Measurements from ENCODE around the gene ARCN1.

GRCh38 chr11:118530180-118530682, 42.0 kb upstream of the ARCN1 start:
- TF ChIP-seq CTCF (conservative IDR thresholded peaks at IDR 0.05; ENCODE audit: low read depth, low read length), result no peak
- no peak for TF ChIP-seq POLR2A (IDR thresholded peaks at IDR 0.05; ENCODE audit: low read depth, low read length)
- TF ChIP-seq, protein P1, sequence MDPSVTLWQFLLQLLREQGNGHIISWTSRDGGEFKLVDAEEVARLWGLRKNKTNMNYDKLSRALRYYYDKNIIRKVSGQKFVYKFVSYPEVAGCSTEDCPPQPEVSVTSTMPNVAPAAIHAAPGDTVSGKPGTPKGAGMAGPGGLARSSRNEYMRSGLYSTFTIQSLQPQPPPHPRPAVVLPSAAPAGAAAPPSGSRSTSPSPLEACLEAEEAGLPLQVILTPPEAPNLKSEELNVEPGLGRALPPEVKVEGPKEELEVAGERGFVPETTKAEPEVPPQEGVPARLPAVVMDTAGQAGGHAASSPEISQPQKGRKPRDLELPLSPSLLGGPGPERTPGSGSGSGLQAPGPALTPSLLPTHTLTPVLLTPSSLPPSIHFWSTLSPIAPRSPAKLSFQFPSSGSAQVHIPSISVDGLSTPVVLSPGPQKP (IDR thresholded peaks at IDR 0.05; ENCODE audit: borderline replicate concordance, low read depth, low read length), result no peak
- no peak for TF ChIP-seq CEBPB (IDR thresholded peaks at IDR 0.05; ENCODE audit: low read depth, low read length)
- TF ChIP-seq NFE2L2 (IDR thresholded peaks at IDR 0.05; ENCODE audit: low read depth, low read length), result no peak
- no peak for TF ChIP-seq MAZ (IDR thresholded peaks at IDR 0.05; ENCODE audit: borderline replicate concordance, low read depth, low read length)
- no peak for TF ChIP-seq SMC3 (IDR thresholded peaks at IDR 0.05; ENCODE audit: low read depth, low read length)
- no peak for TF ChIP-seq RFX5 (IDR thresholded peaks at IDR 0.05; ENCODE audit: low read depth, low read length)
- TF ChIP-seq BHLHE40 (IDR thresholded peaks at IDR 0.05; ENCODE audit: low read depth, low read length), result no peak
- no peak for TF ChIP-seq MXI1 (IDR thresholded peaks at IDR 0.05; ENCODE audit: borderline replicate concordance, low read depth, low read length)
- TF ChIP-seq CHD1 (IDR thresholded peaks at IDR 0.05; ENCODE audit: low read depth, low read length), result no peak
- TF ChIP-seq RAD21 (IDR thresholded peaks at IDR 0.05; ENCODE audit: low read length), result no peak
- no peak for TF ChIP-seq FOS (IDR thresholded peaks at IDR 0.05; ENCODE audit: low read depth, low read length)
- TF ChIP-seq, protein P2, sequence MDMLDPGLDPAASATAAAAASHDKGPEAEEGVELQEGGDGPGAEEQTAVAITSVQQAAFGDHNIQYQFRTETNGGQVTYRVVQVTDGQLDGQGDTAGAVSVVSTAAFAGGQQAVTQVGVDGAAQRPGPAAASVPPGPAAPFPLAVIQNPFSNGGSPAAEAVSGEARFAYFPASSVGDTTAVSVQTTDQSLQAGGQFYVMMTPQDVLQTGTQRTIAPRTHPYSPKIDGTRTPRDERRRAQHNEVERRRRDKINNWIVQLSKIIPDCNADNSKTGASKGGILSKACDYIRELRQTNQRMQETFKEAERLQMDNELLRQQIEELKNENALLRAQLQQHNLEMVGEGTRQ (IDR thresholded peaks at IDR 0.05; ENCODE audit: low read depth, low read length), result no peak

Data from IMR-90 (cell line).